ENCODE data around the gene EFHC1. TPM values are rescaled to one million over a fixed set of nuclear protein-coding genes. Genes with fewer than 3 reads are reported as not detected.
A peak's percentile ranks its signal among the peaks of the same experiment; 100 is the strongest.

Gene EFHC1
- total and polyA plus RNA-seq, 2 of the 13 experiments (the other 11 are each of a cell fraction or from before 2014, with no cell fraction given): 23.4 to 29.5 TPM

DNA sequence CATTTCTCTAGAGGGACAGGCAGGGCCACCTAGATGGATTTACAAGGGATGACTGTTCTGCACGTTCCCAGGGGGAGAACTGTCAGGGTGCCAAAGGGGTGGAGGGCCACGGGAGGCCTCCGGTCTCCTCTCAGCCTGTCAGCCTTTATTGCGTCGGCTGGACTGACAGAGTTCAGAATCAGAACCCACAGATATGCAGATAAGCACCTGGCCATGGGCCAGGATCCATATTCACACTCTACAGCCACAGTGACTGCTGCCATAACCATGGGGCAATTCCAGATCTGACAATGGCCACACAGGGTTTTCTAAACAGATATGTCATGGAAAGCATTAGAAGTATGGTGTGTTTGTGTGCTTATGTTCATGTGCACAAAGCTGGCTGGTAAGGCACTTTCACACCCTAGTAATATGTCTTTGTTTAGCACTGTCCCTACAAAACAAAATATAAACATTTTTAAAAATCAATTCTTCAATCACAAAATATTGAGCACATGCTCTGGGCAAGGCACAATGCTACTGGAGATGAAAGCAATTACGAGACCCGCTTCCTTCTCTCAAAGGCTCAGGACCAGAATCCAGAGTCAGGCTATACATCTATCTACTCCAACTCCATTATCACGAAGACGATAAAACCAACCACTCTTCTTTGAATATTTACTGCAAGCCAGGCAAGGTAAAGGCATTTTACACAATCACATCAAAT lies 127.7 kb downstream of the EFHC1 start (continued):
- TF ChIP-seq PRDM10 (CRISPR knock-in tag; IDR thresholded peaks at IDR 0.05; ENCODE audit: low read depth) (peak; percentile 48; the same call in 1 of the 2 replicates), ZNF790 (CRISPR knock-in tag; IDR thresholded peaks at IDR 0.05; ENCODE audit: borderline replicate concordance) (peak; percentile 57; the same call in 1 of the 2 replicates), PITX1 (CRISPR knock-in tag; IDR thresholded peaks at IDR 0.05) (no peak), ZNF850 (CRISPR knock-in tag; conservative IDR thresholded peaks at IDR 0.05) (no peak), MAFK (conservative IDR thresholded peaks at IDR 0.05 in 1 of 2, IDR thresholded peaks at IDR 0.05 in 1 of 2; ENCODE audit: low read length in 2 of 2) (no peak), MYNN (CRISPR knock-in tag; IDR thresholded peaks at IDR 0.05; ENCODE audit: low read depth) (no peak), ZSCAN21 (CRISPR knock-in tag; IDR thresholded peaks at IDR 0.05; ENCODE audit: borderline replicate concordance) (no peak), ZNF841 (CRISPR knock-in tag; IDR thresholded peaks at IDR 0.05; ENCODE audit: borderline replicate concordance) (no peak), PRDM4 (CRISPR knock-in tag; IDR thresholded peaks at IDR 0.05; ENCODE audit: borderline replicate concordance) (no peak), JUNB (CRISPR knock-in tag; IDR thresholded peaks at IDR 0.05; ENCODE audit: borderline replicate concordance) (no peak), MED13 (CRISPR knock-in tag; IDR thresholded peaks at IDR 0.05) (no peak), ZEB1 (IDR thresholded peaks at IDR 0.05; ENCODE audit: insufficient replicate concordance, low read depth) (no peak), ZNF720 (CRISPR knock-in tag; IDR thresholded peaks at IDR 0.05) (no peak), ZNF543 (CRISPR knock-in tag; IDR thresholded peaks at IDR 0.05) (no peak), CREBL2 (CRISPR knock-in tag; IDR thresholded peaks at IDR 0.05; ENCODE audit: borderline replicate concordance) (no peak)
- TF ChIP-seq, protein P1, sequence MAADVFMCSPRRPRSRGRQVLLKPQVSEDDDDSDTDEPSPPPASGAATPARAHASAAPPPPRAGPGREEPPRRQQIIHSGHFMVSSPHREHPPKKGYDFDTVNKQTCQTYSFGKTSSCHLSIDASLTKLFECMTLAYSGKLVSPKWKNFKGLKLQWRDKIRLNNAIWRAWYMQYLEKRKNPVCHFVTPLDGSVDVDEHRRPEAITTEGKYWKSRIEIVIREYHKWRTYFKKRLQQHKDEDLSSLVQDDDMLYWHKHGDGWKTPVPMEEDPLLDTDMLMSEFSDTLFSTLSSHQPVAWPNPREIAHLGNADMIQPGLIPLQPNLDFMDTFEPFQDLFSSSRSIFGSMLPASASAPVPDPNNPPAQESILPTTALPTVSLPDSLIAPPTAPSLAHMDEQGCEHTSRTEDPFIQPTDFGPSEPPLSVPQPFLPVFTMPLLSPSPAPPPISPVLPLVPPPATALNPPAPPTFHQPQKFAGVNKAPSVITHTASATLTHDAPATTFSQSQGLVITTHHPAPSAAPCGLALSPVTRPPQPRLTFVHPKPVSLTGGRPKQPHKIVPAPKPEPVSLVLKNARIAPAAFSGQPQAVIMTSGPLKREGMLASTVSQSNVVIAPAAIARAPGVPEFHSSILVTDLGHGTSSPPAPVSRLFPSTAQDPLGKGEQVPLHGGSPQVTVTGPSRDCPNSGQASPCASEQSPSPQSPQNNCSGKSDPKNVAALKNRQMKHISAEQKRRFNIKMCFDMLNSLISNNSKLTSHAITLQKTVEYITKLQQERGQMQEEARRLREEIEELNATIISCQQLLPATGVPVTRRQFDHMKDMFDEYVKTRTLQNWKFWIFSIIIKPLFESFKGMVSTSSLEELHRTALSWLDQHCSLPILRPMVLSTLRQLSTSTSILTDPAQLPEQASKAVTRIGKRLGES (CRISPR knock-in tag; IDR thresholded peaks at IDR 0.05; ENCODE audit: borderline replicate concordance): no peak
